Uterus (tissue), 2 donors: ENCODE data around the gene ANKH.

Source experiments
- POLR2A ChIP-seq, 2 donors: fragments of 450-650 bp; IDR thresholded peaks; one replicate each; pipeline ENCODE4 v1.6.1; 2016; ENCODE audit warnings: antibody characterized with exemption in 2 of 2, mild to moderate bottlenecking in 1 of 2, moderate library complexity in 1 of 2
- TF ChIP-seq, protein P1 (sequence below), 4 experiments: fragments of 200-600 bp in 2 of 4; fragments of 450-650 bp in 2 of 4; sonication (generic) in 2 of 4; IDR thresholded peaks; one replicate each; pipeline ENCODE4 v1.5.1; 2016 to 2019; ENCODE audit warnings: antibody characterized with exemption in 4 of 4, mild to moderate bottlenecking in 2 of 4, moderate library complexity in 1 of 4

DNA sequence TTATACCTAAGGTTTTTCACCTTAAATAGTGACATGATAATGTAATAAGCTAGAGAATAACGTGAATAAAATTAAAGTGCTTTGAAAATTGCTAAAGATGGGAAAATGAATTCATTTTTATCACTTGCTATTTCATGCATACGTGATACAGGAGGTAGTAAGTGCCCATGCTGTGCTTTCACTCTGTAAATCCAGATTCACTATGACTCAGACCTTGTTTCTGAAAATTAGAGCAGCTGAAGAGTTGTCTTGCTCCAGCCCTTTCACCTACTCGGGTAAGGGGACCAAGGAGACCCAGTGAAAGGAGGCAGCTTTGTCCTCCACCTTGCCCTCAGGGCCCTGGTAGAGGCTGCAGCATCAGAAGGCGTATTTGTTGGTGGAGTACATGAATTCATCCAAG lies 87.9 kb downstream of the ANKH start:
- TF ChIP-seq, protein P1, sequence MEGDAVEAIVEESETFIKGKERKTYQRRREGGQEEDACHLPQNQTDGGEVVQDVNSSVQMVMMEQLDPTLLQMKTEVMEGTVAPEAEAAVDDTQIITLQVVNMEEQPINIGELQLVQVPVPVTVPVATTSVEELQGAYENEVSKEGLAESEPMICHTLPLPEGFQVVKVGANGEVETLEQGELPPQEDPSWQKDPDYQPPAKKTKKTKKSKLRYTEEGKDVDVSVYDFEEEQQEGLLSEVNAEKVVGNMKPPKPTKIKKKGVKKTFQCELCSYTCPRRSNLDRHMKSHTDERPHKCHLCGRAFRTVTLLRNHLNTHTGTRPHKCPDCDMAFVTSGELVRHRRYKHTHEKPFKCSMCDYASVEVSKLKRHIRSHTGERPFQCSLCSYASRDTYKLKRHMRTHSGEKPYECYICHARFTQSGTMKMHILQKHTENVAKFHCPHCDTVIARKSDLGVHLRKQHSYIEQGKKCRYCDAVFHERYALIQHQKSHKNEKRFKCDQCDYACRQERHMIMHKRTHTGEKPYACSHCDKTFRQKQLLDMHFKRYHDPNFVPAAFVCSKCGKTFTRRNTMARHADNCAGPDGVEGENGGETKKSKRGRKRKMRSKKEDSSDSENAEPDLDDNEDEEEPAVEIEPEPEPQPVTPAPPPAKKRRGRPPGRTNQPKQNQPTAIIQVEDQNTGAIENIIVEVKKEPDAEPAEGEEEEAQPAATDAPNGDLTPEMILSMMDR (IDR thresholded peaks at IDR 0.05), result no peak
- no peak for TF ChIP-seq POLR2A (IDR thresholded peaks at IDR 0.05)
